H54 (cell line): ENCODE data around the gene JUNB.
A peak's percentile ranks its signal among the peaks of the same experiment; 100 is the strongest.

Experiments
- DNase-seq: peaks from one replicate; pipeline ENCODE4 v3.0.0; 2011; ENCODE audit warnings: low spot score, mixed read lengths; ENCODE audit not compliant: insufficient read length
- FAIRE-seq: peaks from 3 replicates; lab custom pipeline; 2011; peaks lifted over from hg19 to GRCh38; lab: Jason Lieb, UNC
- POLR2A ChIP-seq: IDR thresholded peaks from 2 replicates; pipeline ENCODE4 v1.6.1; 2011; ENCODE audit warnings: low read depth, mild to moderate bottlenecking, low read length

Gene JUNB

DNA sequence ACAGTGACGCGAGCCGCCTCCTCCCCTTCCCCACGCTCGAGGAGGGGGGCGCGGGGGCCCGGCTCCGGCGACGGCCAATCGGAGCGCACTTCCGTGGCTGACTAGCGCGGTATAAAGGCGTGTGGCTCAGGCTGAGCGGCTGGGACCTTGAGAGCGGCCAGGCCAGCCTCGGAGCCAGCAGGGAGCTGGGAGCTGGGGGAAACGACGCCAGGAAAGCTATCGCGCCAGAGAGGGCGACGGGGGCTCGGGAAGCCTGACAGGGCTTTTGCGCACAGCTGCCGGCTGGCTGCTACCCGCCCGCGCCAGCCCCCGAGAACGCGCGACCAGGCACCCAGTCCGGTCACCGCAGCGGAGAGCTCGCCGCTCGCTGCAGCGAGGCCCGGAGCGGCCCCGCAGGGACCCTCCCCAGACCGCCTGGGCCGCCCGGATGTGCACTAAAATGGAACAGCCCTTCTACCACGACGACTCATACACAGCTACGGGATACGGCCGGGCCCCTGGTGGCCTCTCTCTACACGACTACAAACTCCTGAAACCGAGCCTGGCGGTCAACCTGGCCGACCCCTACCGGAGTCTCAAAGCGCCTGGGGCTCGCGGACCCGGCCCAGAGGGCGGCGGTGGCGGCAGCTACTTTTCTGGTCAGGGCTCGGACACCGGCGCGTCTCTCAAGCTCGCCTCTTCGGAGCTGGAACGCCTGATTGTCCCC, at the start of gene JUNB:
JUNB (plus strand) TSS at position 142 of the 706 bp plus-strand sequence; CDS start at position 428, 286 bp downstream.
- DNase-seq (peak; percentile 91), FAIRE-seq (no peak)
- peak; percentile 100 for TF ChIP-seq POLR2A

DNA sequence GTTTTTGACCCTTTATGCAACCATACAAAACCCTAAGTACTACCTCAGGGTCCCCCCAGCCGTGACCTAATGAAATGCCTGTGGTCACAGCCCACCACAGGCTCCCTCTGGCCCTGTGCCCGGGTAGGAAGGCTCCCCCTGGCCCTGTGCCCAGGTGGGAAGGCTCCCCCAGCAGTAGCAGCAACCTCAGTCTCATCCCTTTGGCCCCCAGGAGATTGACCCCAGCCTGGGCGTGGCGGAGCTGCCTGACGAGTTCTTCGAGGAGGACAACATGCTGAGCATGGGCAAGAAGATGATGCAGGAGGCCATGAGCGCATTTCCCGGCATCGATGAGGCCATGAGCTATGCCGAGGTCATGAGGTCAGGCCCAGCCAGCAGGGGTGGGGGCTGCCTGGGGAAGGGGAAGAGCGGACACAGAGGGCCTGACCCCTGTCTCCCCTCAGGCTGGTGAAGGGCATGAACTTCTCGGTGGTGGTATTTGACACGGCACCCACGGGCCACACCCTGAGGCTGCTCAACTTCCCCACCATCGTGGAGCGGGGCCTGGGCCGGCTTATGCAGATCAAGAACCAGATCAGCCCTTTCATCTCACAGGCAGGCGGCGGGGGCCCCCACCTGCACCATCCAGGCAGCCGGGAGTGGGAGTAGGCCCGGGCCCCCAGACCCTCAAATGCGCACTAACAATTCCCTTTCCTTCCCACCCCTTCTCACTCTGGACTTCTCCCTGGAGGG, 46.0 kb upstream of the JUNB start:
- DNase-seq (no peak), FAIRE-seq (no peak)
- TF ChIP-seq POLR2A, result no peak

GRCh38 chr19:12748489-12748888, 42.8 kb upstream of the JUNB start:
- no peak for DNase-seq
- FAIRE-seq, result no peak
- no peak for TF ChIP-seq POLR2A

- TF ChIP-seq POLR2A, result no peak
- FAIRE-seq (no peak), DNase-seq (no peak)
Observed at GRCh38 chr19:12749938-12750521, 41.3 kb upstream of the JUNB start.

DNA sequence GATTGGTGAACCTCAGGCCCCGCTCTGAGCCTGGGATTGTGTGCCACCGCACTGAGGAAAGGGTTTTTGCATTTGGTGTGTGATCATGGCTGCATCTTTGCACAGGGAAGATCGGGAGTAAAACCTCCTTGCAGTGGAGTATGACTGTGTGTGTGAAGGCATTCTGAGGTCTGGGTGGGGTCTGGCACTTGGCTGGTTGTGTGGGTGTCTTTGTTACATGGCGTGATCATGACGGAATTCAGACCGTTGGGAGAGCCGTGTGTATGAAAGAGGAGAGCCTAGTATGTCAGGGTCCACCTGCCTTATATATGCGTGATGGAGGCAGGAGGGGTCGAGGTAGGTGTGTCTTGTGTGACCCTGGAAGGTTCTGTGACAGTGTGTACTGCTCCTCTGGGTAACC, 40.4 kb upstream of the JUNB start:
- no peak for TF ChIP-seq POLR2A
- no peak for FAIRE-seq
- no peak for DNase-seq

DNA sequence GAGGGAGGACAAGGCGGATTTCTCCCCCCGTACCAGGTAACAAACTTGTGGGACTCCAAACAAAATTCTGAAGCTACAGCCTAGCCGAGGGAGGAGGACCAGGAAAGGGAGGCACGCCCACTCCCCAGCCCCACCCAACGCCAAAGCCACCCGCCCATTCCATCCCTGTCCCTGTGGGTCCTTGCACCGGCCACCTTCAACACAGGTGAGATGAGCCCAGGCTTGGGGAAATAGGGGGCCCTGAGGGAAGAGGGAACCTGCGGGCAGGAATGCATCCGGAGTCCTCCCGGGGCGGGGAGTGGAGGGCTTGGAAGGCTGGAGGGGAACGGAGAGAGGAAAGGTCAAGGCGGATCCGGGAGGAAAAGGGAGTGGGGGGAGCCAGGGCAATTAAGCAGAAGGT, 39.7 kb upstream of the JUNB start, which contains the start of gene BEST2:
BEST2 (plus strand) TSS at position 157 of the 400 bp plus-strand sequence. CDS start 802 bp downstream, outside the sequence.
- TF ChIP-seq POLR2A, result no peak
- DNase-seq (no peak), FAIRE-seq (no peak)

GRCh38 chr19:12752056-12752781, 39.1 kb upstream of the JUNB start:
- FAIRE-seq, result no peak
- TF ChIP-seq POLR2A, result no peak

GRCh38 chr19:12754465-12755196, 36.7 kb upstream of the JUNB start:
- FAIRE-seq (no peak), DNase-seq (no peak)
- no peak for TF ChIP-seq POLR2A

More at GRCh38 chr19:12752056-12752781, 39.1 kb upstream of the JUNB start:
- DNase-seq, result no peak

- DNase-seq (no peak), FAIRE-seq (no peak)
- TF ChIP-seq POLR2A, result no peak
Observed at GRCh38 chr19:12756150-12756883, 35.0 kb upstream of the JUNB start.

DNA sequence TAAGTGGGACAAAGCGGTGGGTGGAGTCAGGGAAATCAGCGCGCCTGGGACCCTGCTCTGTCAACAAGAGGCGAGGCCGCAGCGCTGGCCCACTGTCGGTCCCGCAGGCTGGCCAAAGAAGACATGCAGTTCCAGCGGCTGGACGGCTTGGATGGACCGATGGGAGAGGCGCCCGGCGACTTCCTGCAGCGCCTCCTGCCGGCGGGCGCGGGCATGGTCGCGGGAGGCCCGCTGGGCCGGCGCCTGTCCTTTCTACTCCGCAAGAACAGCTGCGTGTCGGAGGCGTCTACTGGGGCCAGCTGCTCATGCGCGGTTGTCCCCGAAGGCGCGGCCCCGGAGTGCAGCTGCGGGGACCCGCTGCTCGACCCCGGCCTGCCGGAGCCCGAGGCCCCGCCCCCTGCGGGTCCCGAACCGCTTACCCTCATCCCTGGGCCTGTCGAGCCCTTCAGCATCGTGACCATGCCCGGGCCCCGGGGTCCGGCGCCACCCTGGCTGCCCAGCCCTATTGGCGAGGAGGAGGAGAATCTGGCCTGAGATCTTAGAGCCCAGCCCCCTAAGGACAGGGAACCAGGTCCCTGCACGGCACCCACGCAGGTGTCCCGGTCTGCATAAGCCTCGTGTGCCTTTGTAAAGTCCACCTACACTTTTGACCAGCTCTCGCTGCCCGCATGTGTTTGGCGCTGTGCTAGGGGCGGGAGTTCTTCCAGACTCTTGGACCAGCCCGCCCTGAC, 33.6 kb upstream of the JUNB start:
- peak; percentile 87 for DNase-seq
- no peak for FAIRE-seq

GRCh38 chr19:12759686-12760085, 31.6 kb upstream of the JUNB start:
- FAIRE-seq (no peak), DNase-seq (no peak)
- no peak for TF ChIP-seq POLR2A

More for the DNA sequence above, 33.6 kb upstream of the JUNB start:
- no peak for TF ChIP-seq POLR2A

- FAIRE-seq (no peak), DNase-seq (no peak)
- TF ChIP-seq POLR2A, result no peak
Observed at GRCh38 chr19:12763100-12763499, 28.2 kb upstream of the JUNB start.

DNA sequence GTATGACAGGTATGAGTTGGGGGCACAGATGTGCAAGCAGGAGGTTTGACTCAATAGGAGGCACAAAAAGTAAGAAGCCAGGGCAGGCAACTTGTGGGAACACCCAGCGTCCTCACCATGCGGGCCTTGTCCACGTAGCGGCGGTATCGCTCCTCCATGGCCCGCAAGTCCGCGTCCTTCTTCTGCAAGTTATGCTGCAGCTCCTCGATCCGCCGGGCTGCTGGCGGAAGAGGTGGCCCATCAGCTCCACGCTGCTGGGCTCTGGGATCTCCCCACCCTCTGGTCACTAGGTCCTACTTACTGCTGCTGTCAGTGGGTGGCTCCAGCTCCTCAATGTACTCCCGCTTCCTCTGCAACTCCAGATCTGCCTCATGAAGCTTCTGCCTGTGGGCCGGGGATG, 26.6 kb upstream of the JUNB start:
- TF ChIP-seq POLR2A, result no peak
- FAIRE-seq (no peak), DNase-seq (no peak)
